HepG2 (cell line): ENCODE results near the gene ARSB. TPM values are rescaled to one million over a fixed set of nuclear protein-coding genes. Genes with fewer than 3 reads are reported as not detected.

Experiments
- BATF2 ChIP-seq: sonication (generic); formaldehyde crosslinking; IDR thresholded peaks from 2 replicates; pipeline ENCODE4 v1.8.0; 2022; ENCODE audit warnings: mild to moderate bottlenecking, missing genetic modification reagents, moderate library complexity
- CEBPG ChIP-seq: IDR thresholded peaks from 2 replicates; pipeline ENCODE4 v1.6.1; 2016
- FOXK1 ChIP-seq: sonication (generic); formaldehyde crosslinking; IDR thresholded peaks from 2 replicates; pipeline ENCODE4 v1.4.0; 2020; ENCODE audit warnings: low read depth, missing genetic modification reagents, borderline replicate concordance
- FUBP1 ChIP-seq: sonication (generic); formaldehyde crosslinking; IDR thresholded peaks from 2 replicates; pipeline ENCODE4 v1.5.1; 2020; ENCODE audit warnings: missing genetic modification reagents, mild to moderate bottlenecking, borderline replicate concordance
- GABPB1 ChIP-seq: IDR thresholded peaks from 2 replicates; pipeline ENCODE4 v1.6.1; 2016; ENCODE audit warnings: mild to moderate bottlenecking, missing genetic modification reagents, moderate library complexity, missing compliant biosample characterization
- GPN1 ChIP-seq: sonication (generic); formaldehyde crosslinking; IDR thresholded peaks from 2 replicates; pipeline ENCODE4 v1.5.1; 2020; ENCODE audit warnings: missing genetic modification reagents, borderline replicate concordance
- HOXA5 ChIP-seq: sonication (generic); formaldehyde crosslinking; IDR thresholded peaks from 2 replicates; pipeline ENCODE4 v1.4.0; 2020; ENCODE audit warnings: missing genetic modification reagents
- MBNL3 ChIP-seq: fragments of 250-450 bp; sonication (Bioruptor Pico); conservative IDR thresholded peaks from 2 replicates; pipeline ENCODE4 v1.8.0; 2022; ENCODE audit warnings: mild to moderate bottlenecking, inconsistent platforms
- MIXL1 ChIP-seq: IDR thresholded peaks from 2 replicates; pipeline ENCODE4 v1.6.1; 2016
- REL ChIP-seq: sonication (generic); formaldehyde crosslinking; conservative IDR thresholded peaks from 2 replicates; pipeline ENCODE4 v1.8.0; 2022; ENCODE audit warnings: mild to moderate bottlenecking, missing genetic modification reagents, moderate library complexity
- RFX1 ChIP-seq: fragments of 450-650 bp; IDR thresholded peaks from 2 replicates; pipeline ENCODE4 v1.6.1; 2017
- ZFX ChIP-seq: sonication (generic); formaldehyde crosslinking; IDR thresholded peaks from 2 replicates; pipeline ENCODE4 v1.4.0; 2020; ENCODE audit warnings: mild to moderate bottlenecking, low read depth, missing genetic modification reagents, moderate library complexity
- ZNF17 ChIP-seq: sonication (generic); formaldehyde crosslinking; IDR thresholded peaks from 2 replicates; pipeline ENCODE4 v1.5.0; 2020; ENCODE audit warnings: mild to moderate bottlenecking, missing genetic modification reagents
- ZNF207 ChIP-seq: fragments of 450-650 bp; IDR thresholded peaks from 2 replicates; pipeline ENCODE4 v1.6.1; 2016; ENCODE audit warnings: antibody characterized with exemption, borderline replicate concordance
- ZNF235 ChIP-seq: sonication (generic); formaldehyde crosslinking; IDR thresholded peaks from 2 replicates; pipeline ENCODE4 v1.8.1; 2023; ENCODE audit warnings: mild to moderate bottlenecking, missing genetic modification reagents, borderline replicate concordance
- ZNF333 ChIP-seq: sonication (generic); formaldehyde crosslinking; IDR thresholded peaks from 2 replicates; pipeline ENCODE4 v1.4.0; 2020; ENCODE audit warnings: mild to moderate bottlenecking, missing genetic modification reagents, borderline replicate concordance
- ZNF567 ChIP-seq: sonication (generic); formaldehyde crosslinking; IDR thresholded peaks from 2 replicates; pipeline ENCODE4 v1.8.1; 2023; ENCODE audit warnings: mild to moderate bottlenecking, missing genetic modification reagents, borderline replicate concordance
- ZNF616 ChIP-seq: sonication (generic); formaldehyde crosslinking; IDR thresholded peaks from 2 replicates; pipeline ENCODE4 v1.5.0; 2020; ENCODE audit warnings: low read depth, mild to moderate bottlenecking, missing genetic modification reagents
- ZNF713 ChIP-seq: sonication (generic); formaldehyde crosslinking; IDR thresholded peaks from 2 replicates; pipeline ENCODE4 v1.4.0; 2020; ENCODE audit warnings: mild to moderate bottlenecking, missing genetic modification reagents
- ZNF768 ChIP-seq: sonication (generic); formaldehyde crosslinking; IDR thresholded peaks from 2 replicates; pipeline ENCODE4 v1.4.0; 2020; ENCODE audit warnings: missing genetic modification reagents
- polyA plus RNA-seq, 8 experiments: library from polyadenylated mRNA; depleted of rRNA in 3 of 8; stranded (reverse) in 7 of 8; unstranded in 1 of 8; fragments of >200 nt; fragmentation: Illumina TruSeq in 4 of 8; extraction: Trizol in 4 of 8; gene quantifications; 2 replicates each; pipeline versions ENCODE4 v1.2.1 to v1.2.3, GENCODE V29; 2011 to 2016; ENCODE audit warnings: low read depth in 4 of 8, missing spikeins in 1 of 8, mixed read lengths in 1 of 8; ENCODE audit not compliant: insufficient read depth in 1 of 8
- total RNA-seq, 5 experiments: library from RNA; depleted of rRNA; stranded (reverse); fragments of >200 nt; fragmentation: Illumina TruSeq; extraction: Trizol; gene quantifications; 2 replicates each; pipeline ENCODE4 v1.2.3, GENCODE V29; 2016; ENCODE audit warnings: low read depth in 1 of 5
- TF ChIP-seq, protein P1 (sequence below): sonication (generic); formaldehyde crosslinking; IDR thresholded peaks from 2 replicates; pipeline ENCODE4 v1.4.0; 2020; ENCODE audit warnings: missing genetic modification reagents, low read depth, mild to moderate bottlenecking, borderline replicate concordance
- TF ChIP-seq, protein P2 (sequence below): sonication (generic); formaldehyde crosslinking; IDR thresholded peaks from 2 replicates; pipeline ENCODE4 v1.4.0; 2020; ENCODE audit warnings: low read depth, mild to moderate bottlenecking, missing genetic modification reagents
- TF ChIP-seq, protein P3 (sequence below): sonication (generic); formaldehyde crosslinking; IDR thresholded peaks from 2 replicates; pipeline ENCODE4 v1.5.0; 2020; ENCODE audit warnings: mild to moderate bottlenecking, missing genetic modification reagents

ARSB gene
- total and polyA plus RNA-seq, 2 of the 13 experiments (the other 11 are each of a cell fraction or from before 2014, with no cell fraction given), result 52.6 to 66.4 TPM

DNA sequence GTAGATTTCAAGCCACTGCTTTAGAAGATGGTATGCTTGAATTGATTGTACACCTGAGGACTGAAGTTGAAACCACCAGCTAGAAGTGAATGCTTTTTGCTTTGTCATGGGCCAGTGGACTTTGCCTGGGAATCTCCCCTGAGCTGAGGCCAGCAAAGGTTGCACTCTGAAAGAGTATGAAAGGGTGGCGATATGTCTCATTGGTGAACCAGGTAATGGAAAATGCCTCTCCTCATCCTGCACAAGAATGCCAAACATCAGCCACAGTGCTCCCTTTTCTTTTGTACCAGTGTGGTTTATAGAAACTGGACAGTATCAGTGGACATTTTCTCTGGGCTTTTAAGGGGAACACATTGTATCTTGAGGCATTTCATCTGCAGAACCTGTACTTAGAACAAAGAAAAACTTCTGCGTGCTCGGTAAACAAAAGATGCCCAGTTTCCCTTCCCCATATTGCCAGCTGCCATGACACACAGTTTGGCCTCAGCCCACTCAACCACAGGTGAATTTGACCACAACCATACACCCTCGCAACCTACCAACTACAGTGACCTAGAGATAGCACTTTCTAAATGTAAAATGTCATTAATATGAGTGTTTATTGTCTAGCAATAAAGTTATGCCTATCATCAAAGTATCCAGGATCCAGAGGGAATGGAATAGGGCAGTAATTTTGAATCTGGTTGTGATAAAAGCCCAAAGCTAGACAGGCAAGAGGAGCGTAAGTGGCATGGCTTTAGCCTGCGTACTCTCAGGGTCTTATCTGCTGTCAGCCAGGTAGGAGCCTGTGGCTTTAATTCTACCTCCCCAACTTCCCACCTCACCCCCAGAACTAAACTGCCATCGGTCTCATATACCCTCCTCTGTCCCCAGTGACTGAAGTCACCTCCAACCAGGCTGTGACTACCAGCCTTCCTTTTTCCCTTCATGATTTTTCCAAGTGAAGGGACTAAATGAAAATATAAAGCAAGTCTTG lies 257.0 kb downstream of the ARSB start (continued):
- TF ChIP-seq, protein P1, sequence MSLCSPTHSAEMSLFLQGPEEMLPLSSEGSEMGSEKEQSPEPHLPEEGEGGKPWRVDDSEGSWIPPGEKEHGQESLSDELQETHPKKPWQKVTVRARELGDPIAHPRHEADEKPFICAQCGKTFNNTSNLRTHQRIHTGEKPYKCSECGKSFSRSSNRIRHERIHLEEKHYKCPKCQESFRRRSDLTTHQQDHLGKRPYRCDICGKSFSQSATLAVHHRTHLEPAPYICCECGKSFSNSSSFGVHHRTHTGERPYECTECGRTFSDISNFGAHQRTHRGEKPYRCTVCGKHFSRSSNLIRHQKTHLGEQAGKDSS, result no peak
- no peak for TF ChIP-seq HOXA5 (CRISPR knock-in tag)
- peak; percentile 52 for TF ChIP-seq CEBPG
- TF ChIP-seq REL (CRISPR knock-in tag), result no peak
- TF ChIP-seq ZNF333, result no peak
- no peak for TF ChIP-seq ZNF768 (CRISPR knock-in tag)
- TF ChIP-seq, protein P2, sequence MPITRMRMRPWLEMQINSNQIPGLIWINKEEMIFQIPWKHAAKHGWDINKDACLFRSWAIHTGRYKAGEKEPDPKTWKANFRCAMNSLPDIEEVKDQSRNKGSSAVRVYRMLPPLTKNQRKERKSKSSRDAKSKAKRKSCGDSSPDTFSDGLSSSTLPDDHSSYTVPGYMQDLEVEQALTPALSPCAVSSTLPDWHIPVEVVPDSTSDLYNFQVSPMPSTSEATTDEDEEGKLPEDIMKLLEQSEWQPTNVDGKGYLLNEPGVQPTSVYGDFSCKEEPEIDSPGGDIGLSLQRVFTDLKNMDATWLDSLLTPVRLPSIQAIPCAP (CRISPR knock-in tag), result no peak
- TF ChIP-seq, protein P3, sequence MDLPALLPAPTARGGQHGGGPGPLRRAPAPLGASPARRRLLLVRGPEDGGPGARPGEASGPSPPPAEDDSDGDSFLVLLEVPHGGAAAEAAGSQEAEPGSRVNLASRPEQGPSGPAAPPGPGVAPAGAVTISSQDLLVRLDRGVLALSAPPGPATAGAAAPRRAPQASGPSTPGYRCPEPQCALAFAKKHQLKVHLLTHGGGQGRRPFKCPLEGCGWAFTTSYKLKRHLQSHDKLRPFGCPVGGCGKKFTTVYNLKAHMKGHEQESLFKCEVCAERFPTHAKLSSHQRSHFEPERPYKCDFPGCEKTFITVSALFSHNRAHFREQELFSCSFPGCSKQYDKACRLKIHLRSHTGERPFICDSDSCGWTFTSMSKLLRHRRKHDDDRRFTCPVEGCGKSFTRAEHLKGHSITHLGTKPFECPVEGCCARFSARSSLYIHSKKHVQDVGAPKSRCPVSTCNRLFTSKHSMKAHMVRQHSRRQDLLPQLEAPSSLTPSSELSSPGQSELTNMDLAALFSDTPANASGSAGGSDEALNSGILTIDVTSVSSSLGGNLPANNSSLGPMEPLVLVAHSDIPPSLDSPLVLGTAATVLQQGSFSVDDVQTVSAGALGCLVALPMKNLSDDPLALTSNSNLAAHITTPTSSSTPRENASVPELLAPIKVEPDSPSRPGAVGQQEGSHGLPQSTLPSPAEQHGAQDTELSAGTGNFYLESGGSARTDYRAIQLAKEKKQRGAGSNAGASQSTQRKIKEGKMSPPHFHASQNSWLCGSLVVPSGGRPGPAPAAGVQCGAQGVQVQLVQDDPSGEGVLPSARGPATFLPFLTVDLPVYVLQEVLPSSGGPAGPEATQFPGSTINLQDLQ (CRISPR knock-in tag), result no peak
- no peak for TF ChIP-seq ZNF713
- no peak for TF ChIP-seq ZNF17 (CRISPR knock-in tag)
- no peak for TF ChIP-seq ZNF616 (CRISPR knock-in tag)
- TF ChIP-seq FOXK1 (CRISPR knock-in tag), result 0 out of 2 replicates have a peak, but pooled peaks have one; percentile 15
- TF ChIP-seq BATF2 (CRISPR knock-in tag), result no peak
- TF ChIP-seq ZNF207, result no peak
- no peak for TF ChIP-seq ZNF235 (CRISPR knock-in tag)
- no peak for TF ChIP-seq GABPB1 (CRISPR knock-in tag)
- no peak for TF ChIP-seq ZFX (CRISPR knock-in tag)
- TF ChIP-seq MIXL1, result peak; percentile 35; the same call in 1 of the 2 replicates
- no peak for TF ChIP-seq MBNL3 (CRISPR knock-in tag)
- TF ChIP-seq RFX1, result no peak
- TF ChIP-seq GPN1, result no peak
- TF ChIP-seq FUBP1 (CRISPR knock-in tag), result no peak
- no peak for TF ChIP-seq ZNF567 (CRISPR knock-in tag)
